GM12878 (cell line): ENCODE results near the gene GTF3C1. TPM values are rescaled to one million over a fixed set of nuclear protein-coding genes. Genes with fewer than 3 reads are reported as not detected.

Experiments used
- E2F8 ChIP-seq: fragments of 450-650 bp; IDR thresholded peaks from 2 replicates; pipeline ENCODE4 v1.6.1; 2018; ENCODE audit warnings: mild to moderate bottlenecking, low read depth, moderate library complexity; ENCODE audit not compliant: partially characterized antibody
- HCFC1 ChIP-seq: fragments of 150-350 bp; IDR thresholded peaks from 2 replicates; pipeline ENCODE4 v1.6.1; 2014; ENCODE audit warnings: low read length
- HDGF ChIP-seq: fragments of 450-650 bp; IDR thresholded peaks from 2 replicates; pipeline ENCODE4 v1.6.1; 2016; ENCODE audit warnings: antibody characterized with exemption
- LARP7 ChIP-seq: fragments of 450-650 bp; IDR thresholded peaks from 2 replicates; pipeline ENCODE4 v1.6.1; 2017; ENCODE audit warnings: mild to moderate bottlenecking
- PAX5 ChIP-seq: IDR thresholded peaks from 2 replicates; pipeline ENCODE4 v1.6.1; 2011; ENCODE audit warnings: low read depth, low read length, borderline replicate concordance
- POLR2A ChIP-seq: IDR thresholded peaks from 2 replicates; pipeline ENCODE4 v1.6.1; 2011; ENCODE audit warnings: low read depth, mild to moderate bottlenecking, low read length
- WRNIP1 ChIP-seq: IDR thresholded peaks from 2 replicates; pipeline ENCODE4 v1.6.1; 2011; ENCODE audit warnings: low read depth, low read length, improper control_type of control experiment, borderline replicate concordance
- ZBED1 ChIP-seq: IDR thresholded peaks from 2 replicates; pipeline ENCODE4 v1.6.1; 2016; ENCODE audit warnings: borderline replicate concordance
- ZBTB40 ChIP-seq: fragments of 450-650 bp; IDR thresholded peaks from 2 replicates; pipeline ENCODE4 v1.6.1; 2016; ENCODE audit warnings: mild to moderate bottlenecking, moderate library complexity, borderline replicate concordance
- ZNF622 ChIP-seq: fragments of 450-650 bp; IDR thresholded peaks from 2 replicates; pipeline ENCODE4 v1.6.1; 2017; ENCODE audit warnings: mild to moderate bottlenecking, inconsistent platforms
- ZSCAN29 ChIP-seq: fragments of 450-650 bp; IDR thresholded peaks from 2 replicates; pipeline ENCODE4 v1.6.1; 2017; ENCODE audit warnings: mild to moderate bottlenecking, moderate library complexity
- polyA plus RNA-seq, 11 experiments: library from polyadenylated mRNA; depleted of rRNA in 4 of 11; unstranded in 6 of 11; stranded (reverse) in 5 of 11; fragments of >200 nt; fragmentation: Nextera tagmentation in 4 of 11; fragmentation: Illumina TruSeq in 1 of 11; extraction: Ambion mirVana in 4 of 11; extraction: Trizol in 1 of 11; gene quantifications; 1 replicate in 1 of 11; 2 replicates in 10 of 11; pipeline versions ENCODE4 v1.2.1 to v1.2.3, GENCODE V29; 2011 to 2016; ENCODE audit warnings: inconsistent platforms in 2 of 11, missing spikeins in 2 of 11, low read depth in 1 of 11
- total RNA-seq, 4 experiments: library from RNA; depleted of rRNA in 3 of 4; stranded (reverse); fragments of >200 nt in 3 of 4; fragmentation: Illumina TruSeq in 1 of 4; extraction: Trizol in 1 of 4; gene quantifications; 2 replicates each; pipeline versions ENCODE4 v1.2.1 to v1.2.3, GENCODE V29; 2013 to 2021

The GTF3C1 gene
- total and polyA plus RNA-seq, 10 of the 15 experiments (the other 5 are each of a cell fraction or from before 2014, with no cell fraction given): 0.98 to 60.9 (median 34.3) TPM

GRCh38 chr16:27439271-27440018, 110.3 kb downstream of the GTF3C1 start (continued):
- TF ChIP-seq ZBTB40 (no peak), LARP7 (no peak), POLR2A (peak; percentile 60), HDGF (peak; percentile 76), PAX5 (no peak), HCFC1 (no peak), E2F8 (no peak), ZNF622 (no peak), ZSCAN29 (no peak), ZBED1 (no peak), WRNIP1 (no peak)
